Gastrocnemius medialis (tissue), 4 donors: ENCODE data around the gene TMEM218. TPM values are rescaled to one million over a fixed set of nuclear protein-coding genes. Genes with fewer than 3 reads are reported as not detected.

ENCODE experiments used
- ATAC-seq, 2 donors: fragments of 150-250 bp; one replicate each; pipeline ENCODE4 v1.9.1; 2016
- DNase-seq, 2 donors: peaks; one replicate each; pipeline ENCODE4 v3.0.0-alpha.2; 2019
- H3K27ac ChIP-seq, 4 donors: fragments of 200-600 bp; sonication (generic); 1 replicate in 1 of 4; 2 replicates in 3 of 4; pipeline ENCODE4 v1.5.1; 2016 to 2018; ENCODE audit warnings: mild to moderate bottlenecking in 2 of 4, moderate library complexity in 1 of 4
- H3K27me3 ChIP-seq, 3 donors: fragments of 200-600 bp; sonication (generic) in 2 of 3; 1 replicate in 1 of 3; 2 replicates in 2 of 3; pipeline versions ENCODE4 v1.5.1 to v1.6.0; 2016 to 2019; ENCODE audit warnings: mild to moderate bottlenecking in 1 of 3, moderate library complexity in 1 of 3
- H3K36me3 ChIP-seq, 2 donors: fragments of 200-600 bp; sonication (generic) in 1 of 2; one replicate each; pipeline ENCODE4 v1.5.1; 2017 to 2018
- H3K4me1 ChIP-seq, 2 donors: fragments of 200-600 bp; sonication (generic) in 1 of 2; one replicate each; pipeline ENCODE4 v1.5.1; 2016 to 2017; ENCODE audit warnings: mild to moderate bottlenecking in 2 of 2
- H3K4me3 ChIP-seq, 4 donors: fragments of 200-600 bp; sonication (generic) in 3 of 4; 1 replicate in 1 of 4; 2 replicates in 3 of 4; pipeline ENCODE4 v1.5.1; 2016 to 2019; ENCODE audit warnings: mild to moderate bottlenecking in 2 of 4
- H3K9me3 ChIP-seq, 3 donors: fragments of 200-600 bp; sonication (generic) in 2 of 3; 1 replicate in 1 of 3; 2 replicates in 2 of 3; pipeline ENCODE4 v1.5.1; 2016 to 2019
- POLR2A ChIP-seq, 2 donors: fragments of 450-650 bp; IDR thresholded peaks; one replicate each; pipeline ENCODE4 v1.6.1; 2017; ENCODE audit warnings: antibody characterized with exemption in 2 of 2, mild to moderate bottlenecking in 2 of 2, moderate library complexity in 2 of 2
- in situ Hi-C, 4 donors: fragments of 200-750 bp; cut with MboI; loops; one replicate each; pipeline versions ENCODE4 v1.15.0 to v1.8.0; 2017; ENCODE audit warnings: low sequenced_read_pairs in 4 of 4
- intact Hi-C: fragments of 100-400 bp; cut with DNase I; formaldehyde crosslinking; loops from one replicate; pipeline ENCODE4 v1.15.1; 2023; ENCODE audit warnings: low total_unique reads
- total RNA-seq, 4 donors: library from RNA; depleted of rRNA; stranded (reverse); fragments of >200 nt; gene quantifications; one replicate each; pipeline versions ENCODE4 v1.1.0 to v1.2.3, GENCODE V29; 2016
- TF ChIP-seq, protein P1 (sequence below), 5 experiments: fragments of 450-650 bp in 3 of 5; fragments of 200-600 bp in 2 of 5; sonication (generic) in 2 of 5; IDR thresholded peaks in 4 of 5; conservative IDR thresholded peaks in 1 of 5; 1 replicate in 4 of 5; 2 replicates in 1 of 5; pipeline ENCODE4 v1.5.1; 2016 to 2019; ENCODE audit warnings: antibody characterized with exemption in 5 of 5, mild to moderate bottlenecking in 3 of 5, moderate library complexity in 3 of 5

TMEM218 gene
- total RNA-seq, 4 donors from 2014 or later, result 6.3 to 11.2 (median 9.4) TPM

GRCh38 chr11:125117429-125117828, 6.0 kb upstream of the TMEM218 start:
- Histone ChIP-seq H3K27me3 (peaks cover 0 to 8% (median 4%) of the 10 kb centered on the region in 3 donors), H3K4me3 (no peak overlapping the region), H3K27ac (no peak overlapping the region), H3K36me3 (no peaks in the 10 kb centered on the region), H3K4me1 (no peaks in the 10 kb centered on the region), H3K9me3 (no peaks in the 10 kb centered on the region)
- DNase-seq, result no peak
- in situ Hi-C loops (loop anchor here in 2 of 4 donors (10.0 to 25.0 kb wide), 3 partner anchors 163 to 770 kb away; partner anchors contain the start of genes CCDC15 (in 2 of the 2), EI24 (in 1 of the 2) and HYLS1 (in 1 of the 2)), intact Hi-C loops (no loop called here)
- TF ChIP-seq POLR2A (IDR thresholded peaks at IDR 0.05), result no peak
- ATAC-seq, result no peak

DNA sequence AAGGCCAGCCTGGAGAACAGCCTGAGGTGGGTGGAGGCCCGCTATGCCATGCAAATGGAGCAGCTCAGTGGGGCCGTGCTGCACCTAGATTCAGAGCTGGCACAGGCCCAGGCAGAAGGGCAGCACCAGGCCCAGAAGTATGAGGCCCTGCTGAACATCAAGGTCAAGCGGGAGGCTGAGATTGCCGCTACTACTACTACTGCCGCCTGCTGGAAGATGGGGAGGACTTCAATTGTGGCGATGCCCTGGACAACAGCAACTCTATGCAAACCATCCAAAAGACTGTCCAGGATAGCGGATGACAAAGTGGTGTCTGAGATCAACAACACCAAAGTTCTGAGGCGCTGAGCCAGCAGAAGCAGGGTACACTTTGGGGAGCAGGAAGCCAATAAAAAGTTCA, 3.1 kb upstream of the TMEM218 start:
- DNase-seq (no peak), ATAC-seq (no peak)
- in situ Hi-C loops (loop anchor here in 2 of 4 donors (10.0 to 25.0 kb wide), 3 partner anchors 160 to 773 kb away; partner anchors contain the start of genes CCDC15 (in 2 of the 2), EI24 (in 1 of the 2) and HYLS1 (in 1 of the 2)), intact Hi-C loops (loop anchor here (5.0 kb wide), 2 partner anchors 162 to 313 kb away; partner anchors contain the start of gene CCDC15)
- Histone ChIP-seq H3K4me1 (peaks cover 11 to 15% of the 10 kb centered on the region in 2 donors), H3K9me3 (no peaks in the 10 kb centered on the region), H3K36me3 (no peaks in the 10 kb centered on the region), H3K4me3 (no peak overlapping the region), H3K27ac (no peak overlapping the region), H3K27me3 (peaks cover 0 to 8% (median 4%) of the 10 kb centered on the region in 3 donors)
- TF ChIP-seq POLR2A (IDR thresholded peaks at IDR 0.05), result no peak
- TF ChIP-seq, protein P1, sequence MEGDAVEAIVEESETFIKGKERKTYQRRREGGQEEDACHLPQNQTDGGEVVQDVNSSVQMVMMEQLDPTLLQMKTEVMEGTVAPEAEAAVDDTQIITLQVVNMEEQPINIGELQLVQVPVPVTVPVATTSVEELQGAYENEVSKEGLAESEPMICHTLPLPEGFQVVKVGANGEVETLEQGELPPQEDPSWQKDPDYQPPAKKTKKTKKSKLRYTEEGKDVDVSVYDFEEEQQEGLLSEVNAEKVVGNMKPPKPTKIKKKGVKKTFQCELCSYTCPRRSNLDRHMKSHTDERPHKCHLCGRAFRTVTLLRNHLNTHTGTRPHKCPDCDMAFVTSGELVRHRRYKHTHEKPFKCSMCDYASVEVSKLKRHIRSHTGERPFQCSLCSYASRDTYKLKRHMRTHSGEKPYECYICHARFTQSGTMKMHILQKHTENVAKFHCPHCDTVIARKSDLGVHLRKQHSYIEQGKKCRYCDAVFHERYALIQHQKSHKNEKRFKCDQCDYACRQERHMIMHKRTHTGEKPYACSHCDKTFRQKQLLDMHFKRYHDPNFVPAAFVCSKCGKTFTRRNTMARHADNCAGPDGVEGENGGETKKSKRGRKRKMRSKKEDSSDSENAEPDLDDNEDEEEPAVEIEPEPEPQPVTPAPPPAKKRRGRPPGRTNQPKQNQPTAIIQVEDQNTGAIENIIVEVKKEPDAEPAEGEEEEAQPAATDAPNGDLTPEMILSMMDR (IDR thresholded peaks at IDR 0.05 in 4 of 5, conservative IDR thresholded peaks at IDR 0.05 in 1 of 5), result no peak

GRCh38 chr11:125112208-125112604, 780 bp upstream of the TMEM218 start:
- intact Hi-C loops (loop anchor here (5.0 kb wide), 2 partner anchors 160 to 315 kb away; partner anchors contain the start of gene CCDC15), in situ Hi-C loops (loop anchor here in 2 of 4 donors (10.0 to 25.0 kb wide), 3 partner anchors 157 to 775 kb away; partner anchors contain the start of genes CCDC15 (in 2 of the 2), EI24 (in 1 of the 2) and HYLS1 (in 1 of the 2))
- DNase-seq (no peak), ATAC-seq (no peak)
- peaks cover 0 to 3% (median 0%) of the 10 kb centered on the region in 3 donors for H3K27me3 ChIP-seq
- H3K4me1 ChIP-seq, result peaks cover 11 to 15% of the 10 kb centered on the region in 2 donors
- H3K9me3 ChIP-seq, result no peaks in the 10 kb centered on the region
- TF ChIP-seq, protein P1 (IDR thresholded peaks at IDR 0.05 in 4 of 5, conservative IDR thresholded peaks at IDR 0.05 in 1 of 5), result no peak
- no peak for TF ChIP-seq POLR2A (IDR thresholded peaks at IDR 0.05)
- no peaks in the 10 kb centered on the region for H3K36me3 ChIP-seq
- peak overlapping the region; percentile 67 to 86 (median 76) for H3K27ac ChIP-seq
- peak overlapping the region; percentile 54 to 97 (median 87) for H3K4me3 ChIP-seq

DNA sequence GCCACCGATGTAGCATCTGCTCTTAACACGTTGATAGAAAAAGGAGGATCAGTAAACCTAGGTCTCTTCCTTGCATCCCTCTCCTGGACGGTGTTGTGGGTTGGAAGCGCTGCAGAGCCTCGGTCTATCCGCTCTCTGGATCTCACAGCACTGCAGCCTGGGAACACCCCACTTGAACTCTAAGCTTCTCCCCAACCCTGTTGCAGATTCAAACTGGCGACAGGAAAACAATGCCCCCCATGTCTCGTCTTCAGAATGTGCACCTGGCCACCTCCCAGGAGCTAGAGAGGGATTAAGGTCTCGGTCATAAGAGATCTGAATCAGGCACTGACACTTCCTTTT, 454 bp downstream of the TMEM218 start:
- TF ChIP-seq POLR2A (IDR thresholded peaks at IDR 0.05), result no peak
- TF ChIP-seq, protein P1 (IDR thresholded peaks at IDR 0.05 in 4 of 5, conservative IDR thresholded peaks at IDR 0.05 in 1 of 5), result no peak
- Histone ChIP-seq H3K4me3 (peak overlapping the region; percentile 86 to 97 (median 92)), H3K27me3 (peaks cover 0 to 1% (median 0%) of the 10 kb centered on the region in 3 donors), H3K4me1 (peaks cover 11 to 15% of the 10 kb centered on the region in 2 donors), H3K9me3 (no peaks in the 10 kb centered on the region), H3K27ac (peak overlapping the region; percentile 82 to 86 (median 84)), H3K36me3 (no peaks in the 10 kb centered on the region)
- in situ Hi-C loops (loop anchor here in 2 of 4 donors (10.0 to 25.0 kb wide), 3 partner anchors 156 to 776 kb away; partner anchors contain the start of genes CCDC15 (in 2 of the 2), EI24 (in 1 of the 2) and HYLS1 (in 1 of the 2)), intact Hi-C loops (loop anchor here (1.0 to 5.0 kb wide), 5 partner anchors 13 to 438 kb away; partner anchors contain the start of genes CCDC15, PKNOX2, SIAE and SPA17)
- ATAC-seq (no peak), DNase-seq (no peak)

DNA sequence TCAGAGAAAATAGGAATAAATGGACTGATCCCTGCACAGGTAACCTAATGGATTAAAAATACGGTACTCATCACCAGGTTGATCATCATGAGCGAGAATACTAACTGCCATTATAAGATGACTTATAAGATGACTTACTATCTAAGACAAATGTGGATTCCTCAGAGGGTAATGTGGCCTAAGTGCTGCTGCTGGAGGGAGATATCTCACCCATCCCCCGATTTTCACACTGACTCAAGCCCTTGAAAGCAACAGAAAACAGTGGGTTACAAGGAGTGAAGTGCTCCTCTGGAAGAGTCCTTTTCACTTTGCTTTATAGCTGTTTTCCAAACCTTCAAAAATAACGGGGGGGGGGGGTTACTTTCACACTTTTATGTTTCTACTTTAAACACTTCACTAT, 920 bp downstream of the TMEM218 start:
- intact Hi-C loops, result loop anchor here (2.0 to 5.0 kb wide), 3 partner anchors 54 to 317 kb away; partner anchors contain the start of genes CCDC15 and PKNOX2

More for the DNA sequence above, 920 bp downstream of the TMEM218 start:
- no peak for ATAC-seq
- Histone ChIP-seq H3K4me1 (peaks cover 11 to 15% of the 10 kb centered on the region in 2 donors), H3K4me3 (peak overlapping the region; percentile 86 to 97 (median 92)), H3K36me3 (no peaks in the 10 kb centered on the region), H3K27me3 (no peaks in the 10 kb centered on the region), H3K9me3 (no peaks in the 10 kb centered on the region), H3K27ac (no peak overlapping the region)
- TF ChIP-seq, protein P1 (IDR thresholded peaks at IDR 0.05 in 4 of 5, conservative IDR thresholded peaks at IDR 0.05 in 1 of 5), result no peak
- no peak for TF ChIP-seq POLR2A (IDR thresholded peaks at IDR 0.05)
- in situ Hi-C loops, result loop anchor here in 2 of 4 donors (10.0 to 25.0 kb wide), 3 partner anchors 156 to 777 kb away; partner anchors contain the start of genes CCDC15 (in 2 of the 2), EI24 (in 1 of the 2) and HYLS1 (in 1 of the 2)
- DNase-seq, result no peak
